Keratinocyte (primary cell): ENCODE results near the gene PSRC1. TPM values are rescaled to one million over a fixed set of nuclear protein-coding genes. Genes with fewer than 3 reads are reported as not detected.

Experiments used
- DNase-seq: peaks from one replicate; pipeline ENCODE4 v3.0.0-alpha.2; 2011; ENCODE audit warnings: low read depth, missing footprints, low spot score
- FAIRE-seq: peaks from 2 replicates; lab custom pipeline; 2011; peaks lifted over from hg19 to GRCh38; lab: Jason Lieb, UNC
- H2AFZ ChIP-seq: 2 replicates; pipeline ENCODE4 v1.6.0; 2012; ENCODE audit warnings: low read length, control low read depth, inconsistent platforms; ENCODE audit not compliant: control insufficient read depth
- H3K27ac ChIP-seq: 2 replicates; pipeline ENCODE4 v1.5.1; 2011; ENCODE audit warnings: low read length; ENCODE audit not compliant: control insufficient read depth, insufficient read depth
- H3K27me3 ChIP-seq: 3 replicates; pipeline ENCODE4 v1.6.0; 2011; ENCODE audit warnings: low read length; ENCODE audit not compliant: control insufficient read depth, insufficient read depth; ENCODE audit errors: extremely low read depth
- H3K36me3 ChIP-seq, 2 experiments: 2 replicates in 1 of 2; 3 replicates in 1 of 2; pipeline ENCODE4 v1.5.1; 2011; ENCODE audit warnings: low read length in 2 of 2, mild to moderate bottlenecking in 1 of 2; ENCODE audit not compliant: control insufficient read depth in 2 of 2, insufficient read depth in 2 of 2; ENCODE audit errors: extremely low read depth in 1 of 2
- H3K4me1 ChIP-seq: 3 replicates; pipeline ENCODE4 v1.5.1; 2011; ENCODE audit warnings: low read length; ENCODE audit not compliant: control insufficient read depth, insufficient read depth; ENCODE audit errors: extremely low read depth
- H3K4me2 ChIP-seq: 3 replicates; pipeline ENCODE4 v1.6.0; 2011; ENCODE audit warnings: low read depth, low read length; ENCODE audit not compliant: control insufficient read depth, insufficient read depth; ENCODE audit errors: extremely low read depth
- H3K4me3 ChIP-seq, 3 experiments: fragments of 200-600 bp in 1 of 3; sonication (generic) in 1 of 3; 2 replicates in 2 of 3; 3 replicates in 1 of 3; pipeline ENCODE4 v1.5.1; 2011 to 2016; ENCODE audit warnings: low read length in 3 of 3, mild to moderate bottlenecking in 3 of 3, control low read depth in 2 of 3, inconsistent platforms in 1 of 3, low read depth in 1 of 3, mixed read lengths in 1 of 3, mixed run types in 1 of 3, moderate library complexity in 1 of 3; ENCODE audit not compliant: control insufficient read depth in 2 of 3, insufficient read depth in 2 of 3; ENCODE audit errors: extremely low read depth in 1 of 3
- H3K79me2 ChIP-seq: 2 replicates; pipeline ENCODE4 v1.6.0; 2012; ENCODE audit warnings: low read length; ENCODE audit not compliant: control insufficient read depth, insufficient read depth
- H3K9ac ChIP-seq: 3 replicates; pipeline ENCODE4 v1.6.0; 2011; ENCODE audit warnings: low read length; ENCODE audit not compliant: control insufficient read depth, insufficient read depth; ENCODE audit errors: extremely low read depth
- H3K9me1 ChIP-seq: 3 replicates; pipeline ENCODE4 v1.6.0; 2011; ENCODE audit warnings: low read length; ENCODE audit not compliant: control insufficient read depth, insufficient read depth; ENCODE audit errors: extremely low read depth
- H3K9me3 ChIP-seq: 2 replicates; pipeline ENCODE4 v1.5.1; 2012; ENCODE audit warnings: low read depth, low read length; ENCODE audit not compliant: control insufficient read depth
- H4K20me1 ChIP-seq: 3 replicates; pipeline ENCODE4 v1.6.0; 2011; ENCODE audit warnings: low read length; ENCODE audit not compliant: control insufficient read depth, insufficient read depth; ENCODE audit errors: extremely low read depth
- EZH2 ChIP-seq: IDR thresholded peaks from one replicate; pipeline ENCODE4 v1.6.1; 2012; ENCODE audit warnings: inconsistent platforms, mild to moderate bottlenecking, low read length, moderate library complexity
- dilution Hi-C: fragments of 300-500 bp; cut with MboI; formaldehyde crosslinking; loops from one replicate; pipeline ENCODE4 v1.7.0; 2020; ENCODE audit warnings: low sequenced_read_pairs; ENCODE audit not compliant: extremely low pct_ligation_motif_present
- polyA minus RNA-seq, 3 experiments: library from RNA; depleted of rRNA, polyadenylated mRNA; stranded (reverse); fragments of >200 nt; gene quantifications; 1 replicate in 1 of 3; 2 replicates in 1 of 3; 3 replicates in 1 of 3; pipeline ENCODE4 v1.2.3, GENCODE V29; 2011
- polyA plus RNA-seq, 5 experiments: library from polyadenylated mRNA; depleted of rRNA in 3 of 5; stranded (reverse) in 3 of 5; stranded (forward) in 1 of 5; unstranded in 1 of 5; fragments of >200 nt; gene quantifications; 1 replicate in 1 of 5; 2 replicates in 3 of 5; 3 replicates in 1 of 5; pipeline versions ENCODE4 v1.2.1 to v1.2.3, GENCODE V29; 2011 to 2012; ENCODE audit warnings: missing spikeins in 2 of 5, low read depth in 1 of 5, low replicate concordance in 1 of 5
- TF ChIP-seq, protein P1 (sequence below), 3 experiments: IDR thresholded peaks in 1 of 3; conservative IDR thresholded peaks in 1 of 3; optimal IDR thresholded peaks in 1 of 3; 2 replicates in 2 of 3; 3 replicates in 1 of 3; pipeline versions ENCODE3 to v1.5.1; 2011; ENCODE audit warnings: low read length in 3 of 3, mild to moderate bottlenecking in 3 of 3, moderate library complexity in 2 of 3, control low read depth in 1 of 3, inconsistent platforms in 1 of 3; ENCODE audit not compliant: insufficient read depth in 2 of 3; ENCODE audit errors: extremely low read depth in 1 of 3

PSRC1 gene
- polyA plus RNA-seq (2.9 to 10.2 TPM (median 9.4 TPM) in 3 replicates), polyA minus RNA-seq (0.66 to 5.9 TPM (median 2.6 TPM) in 3 replicates)
- polyA plus RNA-seq (2011; ENCODE audit: low read depth) = 2.2 TPM
- 2.7 TPM in 2 replicates for polyA plus RNA-seq (2011; cell fraction: cytosol; rRNA removed)
- polyA plus RNA-seq (2011; cell fraction: nucleus; rRNA removed) = 8.6 and 9.9 TPM in 2 replicates
- 1.1 and 9.0 TPM in 2 replicates for polyA plus RNA-seq (2012; ENCODE audit: low replicate concordance)
- polyA minus RNA-seq (2011; cell fraction: cytosol; rRNA and poly(A)+ RNA removed) = not detected
- 0.53 and 1.2 TPM in 2 replicates for polyA minus RNA-seq (2011; cell fraction: nucleus; rRNA and poly(A)+ RNA removed)

- Histone ChIP-seq H3K4me1 (peaks cover 24% of the 10 kb centered on the region), H2AFZ (peak within 1 kb of the TSS; percentile 99), H3K9ac (peak within 1 kb of the TSS; percentile 49), H4K20me1 (no peaks in the 10 kb centered on the region), H3K27me3 (no peaks in the 10 kb centered on the region), H3K36me3 (peaks cover 0 to 14% of the 10 kb centered on the region in 2 experiments), H3K9me1 (no peaks in the 10 kb centered on the region), H3K4me2 (peak within 1 kb of the TSS; percentile 77), H3K4me3 (peak within 1 kb of the TSS; percentile 64 to 94 (median 65)), H3K9me3 (no peaks in the 10 kb centered on the region), H3K79me2 (peaks cover 19% of the 10 kb centered on the region), H3K27ac (peak within 1 kb of the TSS; percentile 38)
- TF ChIP-seq EZH2 = no peak
- TF ChIP-seq, protein P1, sequence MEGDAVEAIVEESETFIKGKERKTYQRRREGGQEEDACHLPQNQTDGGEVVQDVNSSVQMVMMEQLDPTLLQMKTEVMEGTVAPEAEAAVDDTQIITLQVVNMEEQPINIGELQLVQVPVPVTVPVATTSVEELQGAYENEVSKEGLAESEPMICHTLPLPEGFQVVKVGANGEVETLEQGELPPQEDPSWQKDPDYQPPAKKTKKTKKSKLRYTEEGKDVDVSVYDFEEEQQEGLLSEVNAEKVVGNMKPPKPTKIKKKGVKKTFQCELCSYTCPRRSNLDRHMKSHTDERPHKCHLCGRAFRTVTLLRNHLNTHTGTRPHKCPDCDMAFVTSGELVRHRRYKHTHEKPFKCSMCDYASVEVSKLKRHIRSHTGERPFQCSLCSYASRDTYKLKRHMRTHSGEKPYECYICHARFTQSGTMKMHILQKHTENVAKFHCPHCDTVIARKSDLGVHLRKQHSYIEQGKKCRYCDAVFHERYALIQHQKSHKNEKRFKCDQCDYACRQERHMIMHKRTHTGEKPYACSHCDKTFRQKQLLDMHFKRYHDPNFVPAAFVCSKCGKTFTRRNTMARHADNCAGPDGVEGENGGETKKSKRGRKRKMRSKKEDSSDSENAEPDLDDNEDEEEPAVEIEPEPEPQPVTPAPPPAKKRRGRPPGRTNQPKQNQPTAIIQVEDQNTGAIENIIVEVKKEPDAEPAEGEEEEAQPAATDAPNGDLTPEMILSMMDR (optimal IDR thresholded peaks at IDR 0.05 in 1 of 3, IDR thresholded peaks at IDR 0.05 in 1 of 3, conservative IDR thresholded peaks at IDR 0.05 in 1 of 3; ENCODE audit: extremely low read depth in 1 of 3, insufficient read depth in 2 of 3, low read length in 3 of 3) = peak; percentile 39 to 79 (median 42)
- DNase-seq (peak; percentile 72), FAIRE-seq (peak; percentile 13)
- dilution Hi-C loops = no loop called here
Measured at GRCh38 chr1:109282952-109283747, at the start of gene PSRC1. PSRC1 (minus strand) TSS chr1:109283145.

GRCh38 chr1:109331113-109331512, 48.2 kb upstream of the PSRC1 start:
- no peak for FAIRE-seq
- no peak for TF ChIP-seq EZH2
- TF ChIP-seq, protein P1 (optimal IDR thresholded peaks at IDR 0.05 in 1 of 3, IDR thresholded peaks at IDR 0.05 in 1 of 3, conservative IDR thresholded peaks at IDR 0.05 in 1 of 3; ENCODE audit: extremely low read depth in 1 of 3, insufficient read depth in 2 of 3, low read length in 3 of 3) = no peak
- dilution Hi-C loops = no loop called here

More at GRCh38 chr1:109331113-109331512, 48.2 kb upstream of the PSRC1 start:
- no peaks in the 10 kb centered on the region for H3K79me2 ChIP-seq
- no peaks in the 10 kb centered on the region for H3K9me1 ChIP-seq
- peaks cover 2% of the 10 kb centered on the region for H3K9me3 ChIP-seq
- H4K20me1 ChIP-seq = no peaks in the 10 kb centered on the region
- H3K4me2 ChIP-seq = no peak overlapping the region
- no peak overlapping the region for H3K9ac ChIP-seq
- no peak overlapping the region for H3K27ac ChIP-seq
- no peaks in the 10 kb centered on the region for H3K36me3 ChIP-seq
- H3K27me3 ChIP-seq = no peaks in the 10 kb centered on the region
- no peaks in the 10 kb centered on the region for H3K4me1 ChIP-seq
- H2AFZ ChIP-seq = no peak overlapping the region
- no peak for DNase-seq
- H3K4me3 ChIP-seq = no peak overlapping the region
